GM21526 (cell line): ENCODE measurements around the gene PAM16.
A peak's percentile ranks its signal among the peaks of the same experiment; 100 is the strongest.

ENCODE experiments used
- ATAC-seq: cut with Tn5 transposase; IDR thresholded peaks from one replicate; pipeline ENCODE4 v1.9.1; 2021; ENCODE audit warnings: moderate library complexity; ENCODE audit not compliant: unreplicated experiment, low FRiP score

Gene PAM16

GRCh38 chr16:4372001-4372577 is 21.0 kb upstream of the PAM16 start:
- ATAC-seq: no peak

DNA sequence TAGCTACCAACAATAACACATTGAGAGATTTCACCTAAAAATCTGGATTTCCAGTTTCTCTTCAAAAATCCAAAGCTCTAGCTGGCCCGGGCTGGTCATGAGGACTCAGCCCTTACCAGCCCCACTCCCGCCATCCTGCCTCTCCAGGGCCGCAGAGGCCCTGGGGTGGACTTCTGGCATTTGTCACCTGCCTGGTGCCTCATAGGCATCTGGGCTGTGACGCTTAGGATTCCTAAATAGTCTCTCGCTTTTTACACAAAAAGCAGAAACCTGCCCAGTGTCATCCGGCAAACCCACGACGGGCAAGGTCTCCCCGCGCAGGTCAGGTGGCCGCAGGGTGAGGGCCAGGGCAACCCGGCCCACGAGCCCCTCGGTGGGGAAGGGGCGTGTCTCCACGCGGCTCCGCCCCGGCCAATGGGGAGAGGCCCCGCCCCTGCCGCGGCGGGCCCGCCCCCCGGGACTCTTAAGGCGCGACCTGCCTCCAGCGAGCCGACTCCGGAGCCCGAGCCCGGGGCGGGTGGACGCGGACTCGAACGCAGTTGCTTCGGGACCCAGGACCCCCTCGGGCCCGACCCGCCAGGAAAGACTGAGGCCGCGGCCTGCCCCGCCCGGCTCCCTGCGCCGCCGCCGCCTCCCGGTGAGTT is 20.4 kb upstream of the PAM16 start, which contains the start of gene VASN:
VASN (plus strand) TSS at position 492 of the 644 bp plus-strand sequence. CDS start 9,030 bp downstream, outside the sequence.
- peak; percentile 49 for ATAC-seq

GRCh38 chr16:4370570-4371356 is 19.6 kb upstream of the PAM16 start:
- ATAC-seq: no peak

GRCh38 chr16:4370151-4370550 is 19.0 kb upstream of the PAM16 start:
- no peak for ATAC-seq

- ATAC-seq: no peak
These were observed 18.0 kb upstream of the PAM16 start for GRCh38 chr16:4369007-4369733.

DNA sequence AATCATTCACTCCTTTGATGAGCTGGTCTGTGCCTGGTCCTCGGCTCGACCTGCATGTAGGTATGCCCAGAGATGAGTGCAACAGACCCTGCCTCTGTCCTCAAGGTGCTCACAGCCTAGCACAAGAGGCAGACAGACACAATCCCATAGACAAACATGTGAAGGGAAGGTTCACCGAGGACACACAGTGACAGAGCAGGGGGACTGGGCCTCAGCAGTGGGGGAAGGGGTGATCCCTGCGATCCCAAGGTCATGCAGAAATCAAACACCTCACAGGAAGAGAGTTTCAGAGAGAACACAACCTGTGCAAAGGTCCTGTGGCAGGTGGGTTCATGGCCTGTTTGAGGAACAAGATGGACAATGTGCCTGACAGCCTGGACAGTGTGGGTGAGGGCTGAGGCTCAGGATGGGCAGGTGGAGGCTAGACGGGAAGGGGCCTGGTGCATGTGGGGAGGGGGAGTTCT is 16.3 kb upstream of the PAM16 start:
- ATAC-seq: no peak

GRCh38 chr16:4366016-4366415 is 14.9 kb upstream of the PAM16 start:
- ATAC-seq: no peak

DNA sequence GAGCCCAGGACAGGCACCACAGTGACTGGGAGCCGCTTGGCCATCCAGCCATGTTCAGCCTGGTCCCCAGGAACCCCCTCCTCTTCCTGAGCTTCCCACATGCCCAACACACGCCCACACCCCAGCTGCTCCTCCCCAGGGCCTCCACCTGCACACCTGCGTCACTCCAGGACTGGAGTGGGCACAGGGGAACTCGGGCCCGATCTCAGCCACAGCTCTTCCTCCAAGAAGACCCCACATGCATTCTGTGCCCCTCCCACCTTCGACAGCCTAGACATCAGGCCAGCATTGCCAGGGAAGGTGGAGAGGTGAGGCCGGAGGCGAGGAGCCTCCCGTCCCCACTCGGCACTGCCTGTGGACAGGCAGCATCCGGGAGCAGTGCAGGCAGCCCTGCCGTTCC is 14.5 kb upstream of the PAM16 start:
- no peak for ATAC-seq

GRCh38 chr16:4365014-4365406 is 13.9 kb upstream of the PAM16 start:
- no peak for ATAC-seq

- ATAC-seq: no peak
These were observed 13.3 kb upstream of the PAM16 start for GRCh38 chr16:4364196-4365013.

GRCh38 chr16:4362476-4363135 is 11.5 kb upstream of the PAM16 start:
- no peak for ATAC-seq

- no peak for ATAC-seq
These were observed 10.8 kb upstream of the PAM16 start for GRCh38 chr16:4361944-4362311.

GRCh38 chr16:4361033-4361943 is 10.2 kb upstream of the PAM16 start:
- no peak for ATAC-seq

- no peak for ATAC-seq
These were observed 9.5 kb upstream of the PAM16 start for GRCh38 chr16:4360538-4361021.

GRCh38 chr16:4359914-4360313 is 8.8 kb upstream of the PAM16 start:
- no peak for ATAC-seq

DNA sequence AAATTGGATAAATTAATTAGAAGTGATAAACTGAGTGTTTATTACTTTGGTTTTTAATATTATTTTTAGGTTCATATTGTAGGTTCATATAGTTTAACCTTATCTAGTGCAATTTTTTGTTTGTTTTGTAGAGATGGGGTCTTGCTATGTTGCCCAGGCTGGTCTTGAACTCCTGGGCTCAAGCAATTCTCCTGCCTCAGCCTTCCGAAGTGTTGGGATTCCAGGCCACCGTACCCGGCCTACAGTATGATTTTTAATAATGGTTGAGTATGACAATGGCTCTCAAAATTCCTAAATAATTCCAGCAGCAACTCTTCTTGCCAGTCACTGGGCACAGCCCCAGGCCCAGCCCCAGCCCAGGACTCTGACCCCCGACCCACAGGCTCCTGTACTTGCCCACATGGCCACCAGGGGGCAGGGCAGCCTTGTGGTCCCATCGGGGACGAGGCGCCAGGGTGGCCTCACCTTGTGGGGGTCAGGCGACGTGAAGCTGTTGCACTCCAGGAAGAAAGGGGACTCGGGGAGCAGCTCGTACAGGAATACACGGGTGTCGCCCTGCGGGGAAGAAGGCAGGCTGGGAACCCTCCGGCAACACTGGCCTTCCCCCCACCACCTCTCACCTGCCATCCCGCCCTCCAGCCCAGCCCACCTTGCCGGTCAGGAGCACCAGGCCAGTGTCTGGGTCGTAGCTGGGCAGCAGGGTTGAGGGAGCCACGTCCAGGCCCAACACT is 7.9 kb upstream of the PAM16 start:
- no peak for ATAC-seq

DNA sequence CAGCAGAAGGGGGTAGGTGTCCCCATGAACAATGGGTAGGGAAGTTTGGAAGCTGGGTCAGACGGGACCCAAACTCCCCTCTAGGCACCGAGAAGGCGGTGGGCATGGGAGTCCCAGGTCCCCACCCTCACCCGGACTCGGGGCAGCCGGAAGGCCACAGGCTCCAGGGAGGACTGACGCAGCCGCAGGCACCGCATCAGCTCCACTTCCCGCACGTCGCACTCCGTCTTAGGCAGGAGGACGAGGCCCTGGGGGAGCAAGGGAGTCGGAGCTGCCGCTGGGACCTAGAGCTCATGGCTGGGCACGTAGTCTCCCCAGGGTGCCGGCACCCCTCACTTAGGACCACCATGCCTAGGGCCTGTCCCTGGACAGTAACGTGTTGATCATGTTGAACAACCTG is 7.1 kb upstream of the PAM16 start:
- no peak for ATAC-seq

DNA sequence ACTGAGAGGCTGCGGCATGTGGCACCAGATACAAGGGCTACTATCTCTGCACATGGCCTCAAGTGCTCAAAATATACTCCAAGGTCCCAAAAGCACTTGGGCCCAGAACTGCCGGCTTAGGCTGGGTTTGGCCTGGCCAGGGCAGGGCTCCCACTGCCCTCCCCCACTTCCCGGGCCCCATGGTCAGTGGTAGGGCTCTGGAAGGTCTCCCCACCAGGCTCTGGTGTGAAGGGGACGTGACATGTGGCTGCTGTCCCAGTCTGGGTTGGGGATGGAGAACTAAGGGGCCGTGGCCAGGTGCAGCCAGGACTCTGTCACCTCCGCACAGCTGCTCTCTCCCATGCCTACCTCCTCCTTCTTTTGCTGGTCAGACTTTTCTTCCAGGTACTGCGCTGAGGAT is 5.7 kb upstream of the PAM16 start:
- no peak for ATAC-seq
